GM21447 (cell line): ENCODE results near the gene LCE3E.
"Not testable (repeated sequence)": the region's sequence is repeated elsewhere in the genome, so short reads cannot be mapped to it uniquely, and the experiment has no call there.

Source experiments
- ATAC-seq: cut with Tn5 transposase; IDR thresholded peaks from one replicate; pipeline ENCODE4 v1.9.1; 2021; ENCODE audit not compliant: unreplicated experiment

The LCE3E gene

GRCh38 chr1:152566681-152567080, at the start of gene LCE3E:
LCE3E (minus strand) TSS chr1:152566780; CDS start chr1:152566208, 572 bp downstream.
- ATAC-seq, result no peak

- ATAC-seq, result no peak
Observed at GRCh38 chr1:152613511-152613910, 46.9 kb upstream of the LCE3E start, which contains the start of gene LCE3B. LCE3B (plus strand) TSS chr1:152613811; CDS start chr1:152613811, 0 bp downstream.

GRCh38 chr1:152599934-152600333, 33.4 kb upstream of the LCE3E start, which contains the start of gene LCE3C:
LCE3C (plus strand) TSS chr1:152600234; CDS start chr1:152600732, 498 bp downstream.
- no peak for ATAC-seq

- ATAC-seq, result no peak
Observed at GRCh38 chr1:152596986-152597385, 30.4 kb upstream of the LCE3E start.

- ATAC-seq, result no peak
Observed at GRCh38 chr1:152585586-152585985, 19.0 kb upstream of the LCE3E start.

GRCh38 chr1:152582647-152583046, 16.1 kb upstream of the LCE3E start:
- no peak for ATAC-seq

GRCh38 chr1:152580433-152580832, 13.9 kb upstream of the LCE3E start, which contains the start of gene LCE3D:
LCE3D (minus strand) TSS chr1:152580516; CDS start chr1:152579936, 580 bp downstream.
- no peak for ATAC-seq

- not testable (repeated sequence) for ATAC-seq
Observed at GRCh38 chr1:152579526-152579925, 12.9 kb upstream of the LCE3E start.

GRCh38 chr1:152577168-152577567, 10.6 kb upstream of the LCE3E start:
- ATAC-seq, result no peak

GRCh38 chr1:152565535-152566215, 905 bp downstream of the LCE3E start:
- ATAC-seq, result no peak

- no peak for ATAC-seq
Observed at GRCh38 chr1:152565115-152565514, 1.5 kb downstream of the LCE3E start.

GRCh38 chr1:152548358-152548757, 18.2 kb downstream of the LCE3E start:
- not testable (repeated sequence) for ATAC-seq

- ATAC-seq, result no peak
Observed at GRCh38 chr1:152546704-152547103, 19.9 kb downstream of the LCE3E start.

- no peak for ATAC-seq
Observed at GRCh38 chr1:152543820-152544219, 22.8 kb downstream of the LCE3E start.

- no peak for ATAC-seq
Observed at GRCh38 chr1:152539901-152540300, 26.7 kb downstream of the LCE3E start.

GRCh38 chr1:152537496-152537895, 29.1 kb downstream of the LCE3E start:
- ATAC-seq, result no peak

GRCh38 chr1:152535774-152536173, 30.8 kb downstream of the LCE3E start:
- ATAC-seq, result no peak

GRCh38 chr1:152533327-152533938, 33.1 kb downstream of the LCE3E start:
- no peak for ATAC-seq

GRCh38 chr1:152525080-152525641, 41.4 kb downstream of the LCE3E start:
- no peak for ATAC-seq

- ATAC-seq, result no peak
Observed at GRCh38 chr1:152520561-152521090, 46.0 kb downstream of the LCE3E start.

GRCh38 chr1:152519851-152520250, 46.7 kb downstream of the LCE3E start:
- no peak for ATAC-seq
